ENCODE measurements around the gene FBLN2.

The FBLN2 gene

DNA sequence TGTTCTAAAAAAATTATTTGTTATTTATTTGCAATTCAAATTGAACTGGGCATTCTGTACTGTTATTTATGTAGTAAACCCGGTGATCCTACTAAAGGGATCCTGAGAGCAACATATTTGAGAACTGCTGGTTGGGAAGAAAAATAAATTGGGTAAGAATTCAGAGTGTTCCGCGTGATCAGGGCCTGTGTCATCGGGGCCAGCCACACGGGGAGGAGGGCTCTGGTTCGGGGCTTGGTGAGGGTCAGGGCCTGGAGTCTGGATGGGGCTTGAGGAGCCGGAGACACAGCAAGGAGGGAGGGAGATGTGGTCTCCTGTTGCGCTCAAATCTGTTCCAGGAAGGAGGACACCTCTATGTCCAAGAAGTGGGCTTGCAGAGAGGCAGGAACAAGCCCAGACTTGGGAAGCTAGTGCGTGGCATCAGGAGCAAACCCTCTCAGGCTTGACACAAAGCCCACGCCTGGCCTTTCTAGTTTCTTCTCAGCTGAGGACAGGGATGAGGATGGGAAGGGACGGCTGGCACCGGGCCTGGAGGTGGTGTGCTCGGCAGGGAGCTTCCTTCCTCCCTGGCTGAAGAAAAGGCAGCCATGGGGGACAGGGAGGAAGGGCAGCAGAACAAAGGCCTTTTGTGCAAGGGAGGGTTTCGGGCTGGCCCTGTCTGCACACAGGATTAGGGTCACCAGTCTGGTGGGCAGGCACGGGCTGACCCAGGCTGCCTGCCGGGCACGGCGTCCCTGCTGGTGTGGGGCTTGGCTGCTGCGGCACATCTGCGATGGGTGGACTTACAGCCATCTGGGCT is 22.9 kb upstream of the FBLN2 start:
- no peak overlapping the region for H3K4me3 ChIP-seq (ENCODE audit: control insufficient read depth, low read depth, low read length)
- no peak for DNase-seq (ENCODE audit: low read depth)

DNA sequence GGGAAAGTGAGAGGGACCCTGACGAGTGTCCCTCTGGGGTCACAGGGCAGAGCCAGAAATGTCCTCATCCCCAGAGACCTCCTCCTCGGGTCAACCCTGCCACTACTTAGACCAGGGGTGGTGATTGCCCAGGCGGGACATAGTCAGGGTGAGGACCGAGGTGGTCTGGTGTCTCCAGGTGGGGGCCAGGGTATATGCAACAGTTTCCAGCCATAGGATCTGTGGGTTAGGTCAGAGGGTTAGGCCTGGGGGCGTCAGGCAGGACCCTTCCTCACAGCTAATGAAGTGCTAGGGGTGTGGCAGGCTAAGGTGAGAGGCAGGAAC is 22.3 kb upstream of the FBLN2 start:
- H3K4me3 ChIP-seq (ENCODE audit: control insufficient read depth, low read depth, low read length), result no peak overlapping the region
- DNase-seq (ENCODE audit: low read depth), result no peak
- TF ChIP-seq, protein P1, sequence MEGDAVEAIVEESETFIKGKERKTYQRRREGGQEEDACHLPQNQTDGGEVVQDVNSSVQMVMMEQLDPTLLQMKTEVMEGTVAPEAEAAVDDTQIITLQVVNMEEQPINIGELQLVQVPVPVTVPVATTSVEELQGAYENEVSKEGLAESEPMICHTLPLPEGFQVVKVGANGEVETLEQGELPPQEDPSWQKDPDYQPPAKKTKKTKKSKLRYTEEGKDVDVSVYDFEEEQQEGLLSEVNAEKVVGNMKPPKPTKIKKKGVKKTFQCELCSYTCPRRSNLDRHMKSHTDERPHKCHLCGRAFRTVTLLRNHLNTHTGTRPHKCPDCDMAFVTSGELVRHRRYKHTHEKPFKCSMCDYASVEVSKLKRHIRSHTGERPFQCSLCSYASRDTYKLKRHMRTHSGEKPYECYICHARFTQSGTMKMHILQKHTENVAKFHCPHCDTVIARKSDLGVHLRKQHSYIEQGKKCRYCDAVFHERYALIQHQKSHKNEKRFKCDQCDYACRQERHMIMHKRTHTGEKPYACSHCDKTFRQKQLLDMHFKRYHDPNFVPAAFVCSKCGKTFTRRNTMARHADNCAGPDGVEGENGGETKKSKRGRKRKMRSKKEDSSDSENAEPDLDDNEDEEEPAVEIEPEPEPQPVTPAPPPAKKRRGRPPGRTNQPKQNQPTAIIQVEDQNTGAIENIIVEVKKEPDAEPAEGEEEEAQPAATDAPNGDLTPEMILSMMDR (IDR thresholded peaks at IDR 0.05; ENCODE audit: control insufficient read depth, insufficient read depth, low read depth, low read length, missing control alignments), result no peak

More for the DNA sequence above, 22.9 kb upstream of the FBLN2 start:
- TF ChIP-seq, protein P1 (IDR thresholded peaks at IDR 0.05; ENCODE audit: control insufficient read depth, insufficient read depth, low read depth, low read length, missing control alignments), result no peak

DNA sequence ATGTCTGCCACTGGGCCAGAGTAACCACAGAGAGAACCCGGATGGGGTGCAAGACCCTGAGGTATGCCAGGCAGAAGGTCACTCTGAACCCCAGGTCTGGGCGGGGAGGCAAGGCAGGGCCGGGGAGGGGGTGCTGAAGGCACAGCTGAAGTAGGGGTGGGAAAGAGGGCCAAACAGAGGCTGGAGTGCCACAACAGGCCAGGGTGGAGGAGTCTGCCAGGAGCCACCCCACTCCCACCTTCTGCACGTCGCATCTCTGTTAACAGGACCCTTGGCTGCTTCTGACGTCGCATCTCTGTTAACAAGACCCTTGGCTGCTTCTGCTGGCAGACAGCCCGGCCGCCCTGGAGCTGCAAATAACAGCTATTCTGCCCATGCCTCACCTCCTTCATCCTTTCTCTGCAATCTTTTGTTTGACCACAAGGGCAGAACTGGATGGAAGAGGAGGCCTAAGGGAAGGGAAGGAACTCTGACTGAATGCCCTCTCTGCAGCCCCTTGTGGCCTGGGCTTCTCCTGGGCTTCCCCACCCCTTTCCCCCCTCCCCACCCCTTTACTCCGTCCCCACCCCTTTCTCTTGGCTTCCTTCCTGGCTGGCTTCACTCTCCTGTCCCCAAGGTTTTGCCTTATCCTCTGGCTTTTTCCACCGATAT is 20.6 kb upstream of the FBLN2 start:
- TF ChIP-seq, protein P1 (IDR thresholded peaks at IDR 0.05; ENCODE audit: control insufficient read depth, insufficient read depth, low read depth, low read length, missing control alignments), result peak; percentile 33
- H3K4me3 ChIP-seq (ENCODE audit: control insufficient read depth, low read depth, low read length), result no peak overlapping the region
- DNase-seq (ENCODE audit: low read depth), result no peak

DNA sequence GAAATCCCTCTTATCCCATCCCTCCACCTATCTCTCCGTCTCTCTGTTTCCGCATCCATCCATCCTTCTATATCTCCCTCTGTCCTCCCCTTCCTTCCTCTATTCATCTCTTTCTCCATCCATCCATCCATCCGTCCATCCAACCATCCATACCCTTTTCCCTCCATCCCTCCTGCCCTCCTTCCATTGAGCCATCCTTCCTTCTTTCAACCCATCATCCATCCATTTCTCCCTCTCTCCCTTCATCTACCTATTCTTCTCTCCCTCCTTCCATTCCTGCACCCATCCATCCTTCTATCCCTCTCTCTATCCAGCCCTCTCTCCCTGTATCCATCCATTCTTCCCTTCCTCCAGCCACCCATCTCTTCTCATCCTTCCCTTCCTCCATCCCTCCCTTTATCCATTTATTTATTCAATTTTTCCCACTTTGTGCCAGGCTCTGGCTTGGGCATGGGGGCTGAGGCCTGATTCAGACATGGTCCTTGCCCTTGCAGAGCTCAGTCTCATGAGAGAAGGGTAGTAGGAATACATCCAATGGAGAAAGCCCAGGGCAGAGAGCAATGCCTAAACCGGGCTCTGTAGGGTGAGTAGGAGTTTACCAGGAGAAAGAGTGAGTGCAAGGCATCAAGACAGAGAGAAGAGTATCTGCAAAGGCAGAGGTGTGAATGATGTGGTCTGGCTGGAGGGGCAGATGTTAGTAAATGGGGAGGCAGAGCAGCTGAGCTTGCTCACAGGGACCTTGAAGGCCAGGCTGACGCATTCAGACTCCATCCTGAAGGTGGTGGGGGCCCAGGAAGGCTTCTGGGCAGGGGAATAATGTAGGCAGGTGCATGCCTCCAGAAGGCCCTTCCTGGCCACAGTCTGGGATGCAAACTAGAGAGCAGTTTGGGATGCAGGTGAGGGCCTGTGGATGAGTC is 19.5 kb upstream of the FBLN2 start:
- TF ChIP-seq, protein P1 (IDR thresholded peaks at IDR 0.05; ENCODE audit: control insufficient read depth, insufficient read depth, low read depth, low read length, missing control alignments), result no peak
- no peak for DNase-seq (ENCODE audit: low read depth)
- H3K4me3 ChIP-seq (ENCODE audit: control insufficient read depth, low read depth, low read length), result no peak overlapping the region

DNA sequence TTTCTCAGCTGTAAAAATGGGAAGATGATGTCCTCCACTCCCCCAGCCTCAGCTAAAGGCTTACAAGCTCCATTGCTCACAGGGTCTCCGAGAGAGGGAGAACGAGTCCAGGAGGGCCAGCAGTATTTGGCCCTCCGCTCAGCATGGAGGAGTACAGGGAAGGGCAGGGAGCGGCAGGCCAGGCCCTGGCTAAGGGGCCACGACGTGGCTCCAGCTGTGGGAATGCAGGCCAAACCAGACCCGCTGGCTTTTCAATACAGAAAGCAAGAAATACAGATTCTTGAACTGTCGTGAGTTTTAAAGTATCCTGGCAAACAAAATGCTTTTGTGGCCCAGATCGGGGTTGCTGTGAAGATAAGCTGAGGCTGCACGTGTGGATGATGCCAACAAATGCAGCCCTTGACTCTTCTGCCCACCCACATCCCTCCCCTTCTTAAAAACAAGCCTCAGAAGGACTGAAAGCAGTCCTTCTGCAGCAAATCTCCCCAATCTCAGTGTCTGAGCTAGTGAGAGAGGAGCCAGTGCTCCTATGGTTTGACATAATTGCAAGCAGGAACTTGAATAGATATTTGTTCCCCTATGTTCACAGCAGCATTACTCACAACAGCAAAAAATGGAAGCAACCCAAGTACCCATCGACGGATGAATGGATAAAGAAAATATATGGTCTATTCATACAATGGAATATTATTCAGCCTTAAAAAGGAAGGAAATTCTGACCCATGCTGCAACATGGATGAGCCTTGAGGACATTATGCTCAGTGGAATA is 18.5 kb upstream of the FBLN2 start:
- TF ChIP-seq, protein P1 (IDR thresholded peaks at IDR 0.05; ENCODE audit: control insufficient read depth, insufficient read depth, low read depth, low read length, missing control alignments), result no peak
- no peak overlapping the region for H3K4me3 ChIP-seq (ENCODE audit: control insufficient read depth, low read depth, low read length)
- DNase-seq (ENCODE audit: low read depth), result no peak

DNA sequence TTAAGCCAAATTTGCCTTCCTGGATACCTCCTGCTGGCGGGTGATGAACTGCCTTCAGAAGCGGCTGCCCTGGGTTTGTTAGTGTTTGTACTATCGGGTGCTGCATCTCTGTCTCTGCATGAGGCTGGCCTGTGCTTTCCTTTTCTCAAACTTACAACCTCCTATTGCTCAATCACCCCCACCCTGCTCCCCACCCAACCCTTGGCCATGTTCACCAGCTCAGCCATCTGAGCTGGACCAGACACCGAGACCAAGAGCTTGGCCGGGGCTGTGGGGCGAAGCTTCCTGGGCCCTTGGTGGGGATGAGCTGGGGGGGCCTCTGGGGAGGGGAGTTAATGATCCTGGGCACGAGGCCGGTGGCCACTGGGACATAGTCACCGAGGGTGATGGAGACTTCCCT is 16.8 kb upstream of the FBLN2 start:
- no peak for DNase-seq (ENCODE audit: low read depth)
- H3K4me3 ChIP-seq (ENCODE audit: control insufficient read depth, low read depth, low read length), result no peak overlapping the region
- TF ChIP-seq, protein P1 (IDR thresholded peaks at IDR 0.05; ENCODE audit: control insufficient read depth, insufficient read depth, low read depth, low read length, missing control alignments), result no peak

Measured in AG09309 (cell line).